Activated T-cell treated with anti-CD3 and anti-CD28 coated beads, Interleukin-2, amount 50 U/mL, for 4 hours (primary cell): ENCODE data around the gene WBP2NL. TPM values are rescaled to one million over a fixed set of nuclear protein-coding genes. Genes with fewer than 3 reads are reported as not detected.
"Not testable (repeated sequence)": the region's sequence is repeated elsewhere in the genome, so short reads cannot be mapped to it uniquely, and the experiment has no call there.

Experiments used
- ATAC-seq, 2 donors: fragments of 200-7000 bp; cut with Tn5 transposase; one replicate each; pipeline ENCODE4 v1.10.0; 2021
- DNase-seq: peaks from one replicate; pipeline ENCODE4 v3.0.0-alpha.2; 2020
- H3K27me3 Mint-ChIP-seq: one replicate; pipeline ENCODE4 v1.8.0; 2021; ENCODE audit warnings: low read depth, mixed read lengths
- H3K36me3 Mint-ChIP-seq: one replicate; pipeline ENCODE4 v1.8.0; 2022; ENCODE audit warnings: mixed read lengths; ENCODE audit not compliant: insufficient read depth
- H3K4me1 Mint-ChIP-seq: one replicate; pipeline ENCODE4 v1.8.0; 2021; ENCODE audit warnings: low read depth, mixed read lengths
- H3K4me3 Mint-ChIP-seq: one replicate; pipeline ENCODE4 v1.8.0; 2021; ENCODE audit warnings: mild to moderate bottlenecking, moderate library complexity, mixed read lengths
- H3K9me3 Mint-ChIP-seq: one replicate; pipeline ENCODE4 v1.8.0; 2021; ENCODE audit warnings: mixed read lengths
- total RNA-seq, 3 donors: library from RNA; stranded (reverse); gene quantifications; one replicate each; pipeline ENCODE4 v1.2.1, GENCODE V29; 2021

Gene WBP2NL
- total RNA-seq: under 1 TPM; 0.16 to 0.40 (median 0.30) TPM

DNA sequence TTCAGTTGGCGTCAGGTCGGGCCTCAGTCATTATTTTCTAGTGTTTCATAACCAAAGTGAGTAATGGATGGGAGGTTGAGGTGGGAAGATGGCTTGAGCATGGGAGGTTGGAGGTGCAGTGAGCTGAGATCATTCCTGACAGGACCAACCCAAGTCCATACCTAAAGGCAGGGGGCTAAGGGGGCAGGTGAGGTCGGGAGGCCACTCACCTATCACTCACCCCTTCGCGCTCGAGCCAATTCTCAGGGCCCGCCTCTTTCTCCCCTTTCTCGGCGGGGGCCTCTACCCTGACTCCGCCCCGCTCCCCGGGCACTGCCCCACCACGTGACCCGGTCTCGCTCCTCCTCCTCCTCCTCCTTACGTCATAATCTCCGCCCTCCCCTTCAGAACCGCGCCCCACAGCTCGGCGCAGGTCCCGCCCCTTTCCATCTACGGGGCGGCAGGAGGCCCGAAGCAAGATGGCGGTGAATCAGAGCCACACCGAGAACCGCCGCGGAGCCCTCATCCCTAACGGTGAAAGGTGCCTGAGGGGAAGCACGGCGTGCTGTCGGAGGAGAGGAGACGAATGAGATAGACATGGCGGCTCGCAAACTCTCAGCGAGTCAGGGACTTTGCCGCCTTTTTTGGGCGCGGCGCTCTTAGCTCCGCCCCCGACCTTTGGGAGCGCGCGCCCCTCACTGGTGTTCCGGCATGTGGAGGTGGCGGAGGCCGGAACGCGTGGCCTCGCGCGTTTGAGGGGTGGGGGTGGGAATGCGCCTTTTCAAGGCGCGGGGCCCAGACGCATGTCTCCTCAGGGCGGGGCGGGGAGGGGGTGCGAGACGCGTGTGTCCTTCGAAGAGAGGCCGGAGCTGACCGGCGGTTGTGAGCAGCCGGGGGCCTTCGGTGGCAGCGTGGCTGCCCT, at the start of gene WBP2NL:
Gene WBP2NL (plus strand): TSS at position 428 of the 901 bp plus-strand sequence. CDS start 31 bp downstream, at position 459.
- H3K4me1 Mint-ChIP-seq: peaks cover 20% of the 10 kb centered on the region
- peak; percentile 93 to 95 for ATAC-seq
- peaks cover 6% of the 10 kb centered on the region for H3K36me3 Mint-ChIP-seq
- peaks cover 9% of the 10 kb centered on the region for H3K9me3 Mint-ChIP-seq
- peaks cover 5% of the 10 kb centered on the region for H3K27me3 Mint-ChIP-seq
- DNase-seq: peak; percentile 88
- peak within 1 kb of the TSS; percentile 92 for H3K4me3 Mint-ChIP-seq

GRCh38 chr22:41948928-41949296, 49.7 kb upstream of the WBP2NL start:
- DNase-seq, H3K27me3 Mint-ChIP-seq, H3K36me3 Mint-ChIP-seq, H3K4me3 Mint-ChIP-seq, H3K9me3 Mint-ChIP-seq, ATAC-seq: not testable (repeated sequence)
- peaks cover 23% of the 10 kb centered on the region for H3K4me1 Mint-ChIP-seq

DNA sequence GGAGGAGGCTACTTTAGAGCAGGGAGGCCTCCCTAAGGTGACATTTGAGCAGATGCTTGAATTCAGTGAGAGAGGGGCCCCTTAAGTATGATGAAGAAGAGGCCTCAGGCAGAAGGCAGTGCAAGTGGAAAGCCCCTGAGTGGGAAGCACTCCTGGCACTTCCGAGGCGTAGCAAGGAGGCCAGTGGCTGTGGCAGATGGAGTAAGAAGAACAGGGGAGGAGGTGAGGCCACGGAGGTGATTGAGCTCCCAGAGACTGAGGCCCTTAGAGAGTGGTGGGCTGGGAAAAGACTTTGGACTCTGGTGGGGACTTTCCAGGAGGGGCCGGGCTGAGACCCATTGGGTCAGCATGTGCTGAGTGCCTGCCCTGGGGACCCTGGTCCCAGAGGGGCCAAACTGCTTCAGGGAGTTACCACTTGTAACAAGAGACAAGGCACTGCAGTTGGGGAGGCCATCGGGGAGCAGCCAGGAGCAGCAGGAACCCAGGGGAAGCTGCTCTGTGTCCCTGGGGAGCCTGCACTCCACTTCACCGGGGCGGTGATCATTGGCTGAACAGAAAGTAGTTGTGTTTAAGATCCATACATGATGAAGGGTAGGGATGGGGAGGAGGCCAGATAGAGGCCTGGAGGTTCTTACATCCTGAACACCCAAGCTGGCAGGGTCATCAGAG, 49.2 kb upstream of the WBP2NL start:
- no peaks in the 10 kb centered on the region for H3K36me3 Mint-ChIP-seq
- ATAC-seq (no peak), DNase-seq (no peak)
- H3K27me3 Mint-ChIP-seq: no peaks in the 10 kb centered on the region
- peaks cover 21% of the 10 kb centered on the region for H3K4me1 Mint-ChIP-seq
- H3K9me3 Mint-ChIP-seq: no peaks in the 10 kb centered on the region
- no peak overlapping the region for H3K4me3 Mint-ChIP-seq

DNA sequence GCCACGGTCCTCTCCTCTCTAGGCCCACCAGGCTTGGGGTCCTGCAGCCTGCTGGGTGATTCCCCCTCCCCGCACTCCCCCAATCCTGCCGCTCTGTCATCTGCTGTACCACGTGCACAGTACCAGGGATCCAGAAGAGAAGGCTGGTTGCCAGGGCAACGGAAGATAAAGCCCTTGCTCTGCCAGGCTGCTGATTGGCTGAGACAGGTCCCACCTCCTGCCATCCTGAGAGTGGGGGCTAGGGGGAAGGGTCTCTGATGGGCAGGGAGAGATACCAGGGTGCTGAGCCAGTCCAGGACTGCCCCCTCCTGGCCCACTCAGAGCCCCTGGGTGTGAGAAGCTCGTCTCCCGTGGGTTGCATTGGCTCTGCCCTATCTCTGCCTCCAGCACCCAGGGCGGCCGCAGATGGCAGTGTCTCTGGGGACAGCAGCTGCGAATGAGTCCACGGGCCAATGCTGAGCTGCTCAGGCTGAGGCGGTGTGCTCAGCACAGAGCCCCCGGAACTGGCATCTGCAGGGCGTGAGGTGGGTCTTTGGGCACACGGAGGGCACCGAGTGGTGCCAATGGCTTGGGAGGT, 46.6 kb upstream of the WBP2NL start, which contains the start of gene SMIM45:
Gene SMIM45 (plus strand): TSS at position 253 of the 577 bp plus-strand sequence.
- H3K36me3 Mint-ChIP-seq: no peaks in the 10 kb centered on the region
- no peak for ATAC-seq
- peaks cover 8% of the 10 kb centered on the region for H3K4me1 Mint-ChIP-seq

DNA sequence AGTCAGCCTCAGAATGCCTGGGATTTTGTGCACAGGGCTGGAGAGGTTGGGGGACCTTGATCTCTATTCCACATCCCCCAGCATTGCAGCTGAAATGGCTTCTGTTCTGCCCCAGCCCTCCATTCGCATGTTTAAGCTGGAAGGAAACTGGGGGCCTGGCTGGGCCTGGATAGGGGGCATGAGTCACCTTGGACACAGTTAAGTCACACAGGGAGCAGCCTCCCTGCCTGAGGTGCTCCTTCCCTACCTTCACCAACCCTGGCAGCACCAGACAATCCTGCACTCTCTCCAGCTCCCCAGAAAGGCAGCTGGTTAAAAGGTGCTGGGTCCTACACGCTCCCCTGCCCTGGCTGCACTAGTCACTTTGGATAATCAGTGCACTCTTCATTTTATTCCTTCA, 45.9 kb upstream of the WBP2NL start:
- H3K36me3 Mint-ChIP-seq: no peaks in the 10 kb centered on the region
- DNase-seq: no peak
- no peaks in the 10 kb centered on the region for H3K9me3 Mint-ChIP-seq
- no peaks in the 10 kb centered on the region for H3K27me3 Mint-ChIP-seq
- H3K4me3 Mint-ChIP-seq: no peak overlapping the region
- ATAC-seq: no peak
- H3K4me1 Mint-ChIP-seq: peaks cover 8% of the 10 kb centered on the region

More for the DNA sequence above, 46.6 kb upstream of the WBP2NL start, which contains the start of gene SMIM45:
- no peak for DNase-seq
- H3K27me3 Mint-ChIP-seq: no peaks in the 10 kb centered on the region
- no peaks in the 10 kb centered on the region for H3K9me3 Mint-ChIP-seq
- no peak within 1 kb of the TSS for H3K4me3 Mint-ChIP-seq

DNA sequence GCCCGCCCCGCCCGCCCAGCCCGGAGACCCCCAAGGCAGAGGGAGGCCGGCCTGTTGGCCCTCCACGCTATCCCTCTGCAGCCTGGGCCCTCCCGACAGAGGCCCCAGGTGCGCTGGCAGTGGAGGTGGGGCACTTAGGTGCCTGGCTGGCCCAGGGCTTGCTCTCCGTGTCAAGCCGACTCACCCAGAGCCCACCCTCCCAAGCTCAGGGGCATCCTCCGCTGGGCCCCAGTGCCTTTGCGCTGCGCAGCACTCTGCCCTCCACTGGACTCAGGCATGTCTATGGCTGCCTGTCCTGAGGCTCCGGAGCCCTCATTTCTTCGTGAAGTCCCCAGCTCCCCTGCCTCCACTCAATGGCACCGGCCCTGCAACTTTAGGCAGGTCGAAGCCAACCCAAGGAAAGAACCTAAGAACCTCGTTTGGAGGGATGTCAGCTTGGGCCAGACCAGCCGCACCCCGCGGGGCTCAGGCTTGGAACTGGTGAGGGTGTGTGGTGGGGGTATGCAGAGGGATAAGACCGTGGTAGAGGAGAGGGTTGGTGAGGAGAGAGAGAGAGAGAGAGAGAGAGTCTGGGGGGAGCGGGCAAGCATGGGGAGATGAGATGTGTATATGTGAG, 40.5 kb upstream of the WBP2NL start:
- Mint-ChIP-seq H3K9me3 (no peaks in the 10 kb centered on the region), H3K36me3 (no peaks in the 10 kb centered on the region), H3K27me3 (no peaks in the 10 kb centered on the region), H3K4me1 (peaks cover 4% of the 10 kb centered on the region), H3K4me3 (peak overlapping the region; percentile 3)
- DNase-seq: no peak
- ATAC-seq: peak; percentile 44 to 46

DNA sequence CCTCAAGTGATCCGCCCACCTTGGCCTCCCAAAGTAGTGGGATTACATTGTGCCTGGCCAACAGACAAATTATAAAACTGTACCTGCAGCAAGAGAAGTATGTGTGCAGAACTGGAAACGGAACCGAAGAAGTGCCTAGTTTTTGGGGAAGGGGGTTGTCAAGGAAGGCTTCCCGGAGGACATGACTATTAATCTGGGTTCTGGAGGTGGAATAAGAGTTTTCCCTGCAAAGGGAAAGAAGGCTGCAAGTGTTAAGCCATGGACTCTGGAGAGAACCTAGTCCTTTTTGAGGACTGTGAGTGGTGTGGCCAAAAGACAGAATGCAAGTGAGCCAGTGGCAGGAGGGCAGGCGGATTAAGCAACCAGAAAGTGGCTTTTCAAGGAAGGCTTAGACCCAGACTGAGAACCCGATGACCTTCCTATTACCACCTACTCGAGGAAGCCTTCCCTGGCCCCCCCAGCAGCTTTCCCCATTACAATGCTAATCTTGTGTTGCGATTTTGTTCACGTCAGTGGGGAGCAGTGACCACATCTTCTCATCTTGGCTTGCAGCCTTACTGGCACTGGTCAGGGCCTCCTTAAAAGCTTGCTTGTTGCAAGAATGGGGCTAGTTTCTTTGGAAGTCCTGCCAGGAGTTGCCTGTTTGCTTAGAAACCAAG, 35.0 kb upstream of the WBP2NL start:
- DNase-seq (no peak), ATAC-seq (no peak)
- no peak overlapping the region for H3K4me3 Mint-ChIP-seq
- H3K9me3 Mint-ChIP-seq: no peaks in the 10 kb centered on the region
- no peaks in the 10 kb centered on the region for H3K27me3 Mint-ChIP-seq
- H3K4me1 Mint-ChIP-seq: no peaks in the 10 kb centered on the region
- H3K36me3 Mint-ChIP-seq: no peaks in the 10 kb centered on the region

DNA sequence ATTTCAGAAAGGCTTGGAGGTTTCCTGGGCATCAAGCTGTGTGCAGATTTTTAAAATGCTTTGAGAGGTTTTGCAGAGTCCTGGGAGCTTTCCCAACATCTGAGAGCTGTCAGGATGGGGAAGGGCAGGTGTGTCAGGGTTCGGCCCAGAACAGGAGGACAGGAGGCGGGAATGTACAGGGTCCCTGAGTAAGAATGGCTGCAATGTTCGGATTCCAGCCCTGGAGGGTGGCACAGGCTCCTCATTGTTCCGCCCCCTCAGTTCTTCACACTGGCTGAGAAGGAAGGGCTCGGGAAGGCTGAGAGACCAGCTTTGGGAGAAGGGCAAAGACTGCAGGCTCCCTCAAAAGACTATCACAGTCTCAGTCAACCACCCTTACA, 34.5 kb upstream of the WBP2NL start:
- Mint-ChIP-seq H3K4me1 (no peaks in the 10 kb centered on the region), H3K27me3 (no peaks in the 10 kb centered on the region), H3K9me3 (no peaks in the 10 kb centered on the region), H3K4me3 (no peak overlapping the region), H3K36me3 (no peaks in the 10 kb centered on the region)
- no peak for DNase-seq
- ATAC-seq: no peak

DNA sequence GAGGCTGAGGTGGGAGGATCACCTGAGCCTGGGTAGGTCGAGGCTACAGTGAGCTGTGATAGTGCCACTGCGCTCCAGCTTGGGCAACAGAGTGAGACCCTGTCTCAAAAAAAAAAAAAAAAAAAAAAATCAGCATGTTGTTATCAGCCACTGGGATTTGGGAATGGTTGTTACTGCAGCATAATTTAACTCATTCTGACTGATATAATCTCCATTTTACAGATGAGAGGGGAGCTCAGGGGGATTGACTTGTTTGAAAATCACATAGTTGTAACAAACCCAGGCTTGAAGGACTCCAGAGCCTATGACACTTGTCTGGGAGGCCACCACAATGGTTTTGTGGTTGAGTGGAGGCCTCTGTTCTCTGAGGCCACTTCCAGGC, 32.4 kb upstream of the WBP2NL start:
- Mint-ChIP-seq H3K27me3 (no peaks in the 10 kb centered on the region), H3K9me3 (no peaks in the 10 kb centered on the region), H3K36me3 (no peaks in the 10 kb centered on the region), H3K4me3 (no peak overlapping the region), H3K4me1 (no peaks in the 10 kb centered on the region)
- no peak for DNase-seq
- ATAC-seq: no peak

DNA sequence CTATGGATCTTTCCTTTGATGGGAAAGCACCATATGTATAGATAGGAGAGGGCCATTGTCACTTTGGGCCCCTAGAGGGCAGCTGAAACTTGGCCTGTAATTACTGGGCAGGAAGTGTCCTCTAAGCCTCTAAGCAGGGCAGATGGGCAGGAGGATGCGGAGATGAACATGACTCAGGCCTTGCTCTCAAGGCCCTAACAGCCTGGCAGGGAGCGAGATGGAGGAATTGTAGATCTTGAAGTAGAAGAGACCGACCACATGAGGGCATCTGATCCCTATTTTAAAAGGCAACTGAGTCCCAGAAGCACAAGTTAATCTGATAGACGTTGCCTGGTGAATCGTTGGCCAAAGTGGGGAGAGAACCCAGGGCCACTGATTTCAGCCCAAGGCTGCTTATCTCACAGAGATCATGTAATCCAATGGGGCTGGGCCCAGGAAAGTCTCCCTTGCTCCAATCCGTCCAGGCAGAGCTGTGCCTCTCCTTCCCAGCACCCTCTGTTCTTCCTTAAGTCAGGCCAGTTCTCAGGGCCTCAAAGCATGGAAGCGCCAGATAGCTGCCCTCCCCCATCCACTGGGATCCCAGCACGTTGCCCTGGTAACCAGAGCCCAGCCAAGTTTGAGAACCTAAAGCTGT, 31.9 kb upstream of the WBP2NL start:
- H3K4me3 Mint-ChIP-seq: no peak overlapping the region
- no peaks in the 10 kb centered on the region for H3K4me1 Mint-ChIP-seq
- peaks cover 4% of the 10 kb centered on the region for H3K27me3 Mint-ChIP-seq
- ATAC-seq (peak; percentile 79 to 84), DNase-seq (no peak)
- H3K9me3 Mint-ChIP-seq: no peaks in the 10 kb centered on the region
- H3K36me3 Mint-ChIP-seq: no peaks in the 10 kb centered on the region

DNA sequence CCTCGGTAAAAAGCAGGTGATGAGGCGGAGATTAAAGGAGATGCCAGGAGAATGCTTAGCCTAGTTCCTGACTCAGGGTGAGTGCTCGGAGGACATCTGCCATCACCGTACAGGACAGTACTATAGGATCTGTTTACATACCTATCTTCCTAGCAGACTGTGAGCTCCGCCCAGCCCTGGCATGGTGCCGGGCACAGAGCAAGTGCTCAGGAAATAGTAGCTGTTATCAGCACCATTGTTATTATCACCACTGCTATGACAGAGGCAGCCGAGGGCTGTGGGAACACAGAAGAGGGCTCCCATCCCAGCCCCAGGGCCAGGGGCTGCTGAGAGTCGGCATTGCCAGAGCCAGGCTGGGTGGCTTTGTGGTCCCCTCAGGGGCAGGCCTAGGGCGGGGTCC, 30.0 kb upstream of the WBP2NL start:
- H3K27me3 Mint-ChIP-seq: peaks cover 13% of the 10 kb centered on the region
- H3K9me3 Mint-ChIP-seq: no peaks in the 10 kb centered on the region
- no peaks in the 10 kb centered on the region for H3K4me1 Mint-ChIP-seq
- ATAC-seq (no peak), DNase-seq (no peak)
- no peaks in the 10 kb centered on the region for H3K36me3 Mint-ChIP-seq
- no peak overlapping the region for H3K4me3 Mint-ChIP-seq

DNA sequence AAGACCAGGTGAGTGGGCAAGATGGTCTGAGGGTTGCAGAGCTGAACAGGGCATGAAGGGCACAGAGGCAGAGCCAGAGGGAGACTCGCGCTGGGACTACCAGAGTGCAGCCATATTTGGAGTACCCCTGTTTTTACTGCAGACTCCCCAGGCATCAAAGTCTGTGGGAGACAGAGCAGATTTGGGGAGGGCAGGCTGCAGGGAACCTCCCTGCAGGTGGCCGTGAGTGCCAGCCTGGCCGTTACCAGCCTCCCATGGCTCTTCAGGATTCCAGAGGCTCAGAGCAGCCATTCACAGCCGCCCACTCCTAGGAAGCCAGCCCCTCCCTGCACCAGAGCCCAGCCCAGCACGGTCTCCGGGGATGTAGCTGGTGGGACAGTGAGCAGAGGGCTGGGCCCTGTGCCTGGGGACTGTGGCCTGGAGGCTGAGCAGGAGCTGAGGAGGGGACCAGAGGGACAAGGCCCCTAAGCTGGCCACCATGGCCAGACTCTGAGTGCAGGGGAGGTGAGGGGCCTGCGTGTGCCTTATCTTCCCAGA, 29.4 kb upstream of the WBP2NL start, which contains the start of gene SEPTIN3:
Gene SEPTIN3 (plus strand): TSS at position 334 of the 537 bp plus-strand sequence. CDS start 2,050 bp downstream, outside the sequence.
- H3K36me3 Mint-ChIP-seq: no peaks in the 10 kb centered on the region
- no peaks in the 10 kb centered on the region for H3K4me1 Mint-ChIP-seq
- DNase-seq: no peak
- H3K4me3 Mint-ChIP-seq: no peak within 1 kb of the TSS
- peaks cover 16% of the 10 kb centered on the region for H3K27me3 Mint-ChIP-seq
- no peaks in the 10 kb centered on the region for H3K9me3 Mint-ChIP-seq
- no peak for ATAC-seq

- H3K36me3 Mint-ChIP-seq: no peaks in the 10 kb centered on the region
- DNase-seq (no peak), ATAC-seq (no peak)
- peaks cover 22% of the 10 kb centered on the region for H3K27me3 Mint-ChIP-seq
- H3K4me1 Mint-ChIP-seq: peaks cover 5% of the 10 kb centered on the region
- H3K4me3 Mint-ChIP-seq: no peak overlapping the region
- no peaks in the 10 kb centered on the region for H3K9me3 Mint-ChIP-seq
These were observed 28.0 kb upstream of the WBP2NL start for GRCh38 chr22:41970601-41971000.
